Liver (tissue), 9 donors: Measurements from ENCODE around the gene NDFIP2. TPM values are rescaled to one million over a fixed set of nuclear protein-coding genes. Genes with fewer than 3 reads are reported as not detected.

Experiments used
- DNase-seq: peaks from one replicate; pipeline ENCODE4 v3.0.0-alpha.2; 2017; ENCODE audit warnings: low spot score
- H3K27ac ChIP-seq, 2 donors: one replicate each; pipeline ENCODE4 v1.7.0; 2013; ENCODE audit warnings: inconsistent platforms in 2 of 2, low read length in 2 of 2, control low read depth in 1 of 2, low read depth in 1 of 2, mild to moderate bottlenecking in 1 of 2
- H3K27me3 ChIP-seq, 4 donors: one replicate each; pipeline versions ENCODE4 v1.6.1 to v1.7.0; 2013; ENCODE audit warnings: low read length in 3 of 4, inconsistent platforms in 1 of 4, mild to moderate bottlenecking in 1 of 4, moderate library complexity in 1 of 4; ENCODE audit not compliant: control insufficient read depth in 4 of 4, insufficient read depth in 4 of 4
- H3K36me3 ChIP-seq, 4 donors: one replicate each; pipeline versions ENCODE4 v1.6.1 to v1.7.0; 2013; ENCODE audit warnings: low read length in 3 of 4, mild to moderate bottlenecking in 3 of 4, low read depth in 1 of 4, moderate library complexity in 1 of 4; ENCODE audit not compliant: control insufficient read depth in 4 of 4, insufficient read depth in 3 of 4
- H3K4me1 ChIP-seq, 4 donors: one replicate each; pipeline versions ENCODE4 v1.6.1 to v1.7.0; 2013; ENCODE audit warnings: low read length in 3 of 4, mild to moderate bottlenecking in 3 of 4, moderate library complexity in 1 of 4; ENCODE audit not compliant: control insufficient read depth in 4 of 4, insufficient read depth in 4 of 4
- H3K4me3 ChIP-seq, 3 donors: one replicate each; pipeline versions ENCODE4 v1.6.1 to v1.7.0; 2013; ENCODE audit warnings: low read length in 3 of 3, control low read depth in 1 of 3, low read depth in 1 of 3, mild to moderate bottlenecking in 1 of 3
- H3K9ac ChIP-seq, 2 donors: one replicate each; pipeline ENCODE4 v1.7.0; 2013; ENCODE audit warnings: low read length in 2 of 2, mild to moderate bottlenecking in 2 of 2, moderate library complexity in 2 of 2, control low read depth in 1 of 2, low read depth in 1 of 2
- H3K9me3 ChIP-seq, 4 donors: one replicate each; pipeline versions ENCODE4 v1.6.1 to v1.7.0; 2013; ENCODE audit warnings: low read length in 3 of 4; ENCODE audit not compliant: control insufficient read depth in 4 of 4
- ATF3 ChIP-seq: IDR thresholded peaks from 2 replicates; pipeline ENCODE4 v1.6.1; 2016; ENCODE audit warnings: antibody characterized with exemption
- CTCF ChIP-seq: fragments of 150-350 bp; IDR thresholded peaks from 2 replicates; pipeline ENCODE4 v1.5.1; 2017; ENCODE audit warnings: improper control_type of control experiment, low read depth, low read length; ENCODE audit not compliant: missing input control
- FOXA1 ChIP-seq: IDR thresholded peaks from 2 replicates; pipeline ENCODE4 v1.6.1; 2016; ENCODE audit warnings: antibody characterized with exemption
- FOXA2 ChIP-seq: IDR thresholded peaks from 2 replicates; pipeline ENCODE4 v1.6.1; 2016; ENCODE audit warnings: antibody characterized with exemption
- JUND ChIP-seq, 2 donors: IDR thresholded peaks; 2 replicates each; pipeline ENCODE4 v1.6.1; 2016; ENCODE audit warnings: antibody characterized with exemption in 2 of 2
- MAX ChIP-seq: IDR thresholded peaks from 2 replicates; pipeline ENCODE4 v1.6.1; 2016; ENCODE audit warnings: antibody characterized with exemption
- NR2F2 ChIP-seq: IDR thresholded peaks from 2 replicates; pipeline ENCODE4 v1.6.1; 2016; ENCODE audit warnings: antibody characterized with exemption
- RAD21 ChIP-seq, 2 donors: IDR thresholded peaks; 2 replicates each; pipeline ENCODE4 v1.6.1; 2016; ENCODE audit warnings: antibody characterized with exemption in 2 of 2, mild to moderate bottlenecking in 2 of 2
- REST ChIP-seq: IDR thresholded peaks from 2 replicates; pipeline ENCODE4 v1.6.1; 2016; ENCODE audit warnings: antibody characterized with exemption, mild to moderate bottlenecking
- RXRA ChIP-seq, 2 donors: IDR thresholded peaks; 2 replicates each; pipeline ENCODE4 v1.6.1; 2017 to 2018; ENCODE audit warnings: antibody characterized with exemption in 2 of 2, mild to moderate bottlenecking in 1 of 2
- SP1 ChIP-seq: IDR thresholded peaks from 2 replicates; pipeline ENCODE4 v1.6.1; 2018; ENCODE audit warnings: antibody characterized with exemption, mild to moderate bottlenecking
- YY1 ChIP-seq: IDR thresholded peaks from 2 replicates; pipeline ENCODE4 v1.6.1; 2016; ENCODE audit warnings: antibody characterized with exemption, mild to moderate bottlenecking
- ZBTB33 ChIP-seq: IDR thresholded peaks from 2 replicates; pipeline ENCODE4 v1.6.1; 2016; ENCODE audit warnings: antibody characterized with exemption
- WGBS: extraction: QIAGEN DNeasy Blood & Tissue Kit; methylation state at CpG from one replicate; pipeline ENCODE4 v1.1.7; 2013; 5-methylcytosine and 5-hydroxymethylcytosine counted together
- polyA plus RNA-seq, 2 donors: library from polyadenylated mRNA; stranded (reverse) in 1 of 2; unstranded in 1 of 2; fragments of 200-250 nt in 1 of 2; fragments of >200 nt in 1 of 2; fragmentation: Nextera tagmentation in 1 of 2; extraction: Ambion mirVana in 1 of 2; gene quantifications; one replicate each; pipeline versions ENCODE4 v1.2.1 to v1.2.3, GENCODE V29; 2013 to 2015
- total RNA-seq, 2 donors: library from RNA; depleted of rRNA; stranded (reverse); fragments of >200 nt; gene quantifications; one replicate each; pipeline ENCODE4 v1.2.3, GENCODE V29; 2014
- donor health status: healthy.
- donor health status: healthy.
- donor health status: healthy.
- donor health status: healthy.
- donor health status: healthy.

Gene NDFIP2
- total and polyA plus RNA-seq, 4 donors: 15.5 to 22.2 (median 16.3) TPM

GRCh38 chr13:79543883-79544282, 62.9 kb downstream of the NDFIP2 start (continued):
- TF ChIP-seq REST (no peak), CTCF (no peak), ATF3 (no peak)

DNA sequence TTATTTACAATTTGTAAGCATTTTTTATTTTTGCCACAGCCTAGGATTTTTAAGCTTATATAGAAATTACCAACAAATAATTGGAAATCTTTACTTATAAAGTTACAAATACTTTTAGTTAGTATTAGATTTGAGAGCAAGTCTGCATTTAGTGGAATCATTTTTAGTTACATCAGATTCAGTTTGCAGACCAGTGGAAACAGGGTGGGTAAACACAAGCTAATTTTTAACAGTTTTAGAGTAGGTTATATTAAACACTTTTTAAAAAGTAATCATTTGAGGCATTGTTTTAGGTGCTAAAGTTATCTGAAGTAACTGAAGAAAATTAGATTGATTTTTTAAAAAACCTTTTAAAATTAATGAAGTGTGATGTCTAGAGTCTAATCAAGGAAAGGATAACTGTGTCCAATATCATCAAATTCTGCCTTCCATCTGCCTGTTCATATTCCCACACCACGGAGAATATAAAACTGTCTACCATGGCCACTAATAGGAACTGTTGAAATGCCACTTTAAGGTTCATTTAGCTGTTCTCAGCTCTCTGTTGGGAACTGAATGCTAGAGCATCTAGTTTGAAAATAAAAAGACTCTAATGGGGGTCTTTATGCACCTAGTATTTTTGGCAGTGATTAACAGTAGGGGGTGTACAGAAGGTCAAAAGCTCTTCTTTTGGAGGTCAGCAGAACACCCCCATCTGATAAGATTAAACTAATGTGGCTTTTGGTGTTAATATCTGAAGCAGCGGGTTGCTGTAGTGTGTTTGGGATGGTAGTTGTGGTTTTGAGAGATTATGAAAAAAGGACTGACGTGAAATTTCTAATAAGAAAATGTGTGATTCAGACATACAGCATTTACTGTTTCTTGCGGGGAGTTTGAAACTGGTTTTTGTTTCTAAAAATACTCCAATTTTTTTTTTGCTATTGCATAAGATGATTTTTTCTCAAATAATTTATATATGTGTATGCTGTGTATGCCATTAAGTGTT, 66.5 kb downstream of the NDFIP2 start:
- H3K27me3 ChIP-seq: no peaks in the 10 kb centered on the region
- TF ChIP-seq FOXA1 (no peak), CTCF (no peak), SP1 (no peak), RAD21 (IDR thresholded peaks at IDR 0.05) (no peak), NR2F2 (no peak), ZBTB33 (no peak), JUND (IDR thresholded peaks at IDR 0.05) (no peak), REST (no peak), FOXA2 (no peak), YY1 (no peak), RXRA (IDR thresholded peaks at IDR 0.05) (no peak), MAX (no peak)
- no peak overlapping the region for H3K27ac ChIP-seq
- H3K4me1 ChIP-seq: peaks cover 3 to 10% (median 7%) of the 10 kb centered on the region in 4 donors
- no peak for DNase-seq
- no peak overlapping the region for H3K4me3 ChIP-seq
- H3K9me3 ChIP-seq: no peaks in the 10 kb centered on the region
- 85% methylated on average over 4 of the region's 4 CpGs for WGBS
- H3K36me3 ChIP-seq: peaks cover 0 to 4% (median 0%) of the 10 kb centered on the region in 4 donors
- H3K9ac ChIP-seq: no peak overlapping the region
